ENCODE results near the gene EGFL7. TPM values are rescaled to one million over a fixed set of nuclear protein-coding genes. Genes with fewer than 3 reads are reported as not detected.

EGFL7 gene
- total RNA-seq, 1 experiment from 2014 or later: 38.0 TPM

DNA sequence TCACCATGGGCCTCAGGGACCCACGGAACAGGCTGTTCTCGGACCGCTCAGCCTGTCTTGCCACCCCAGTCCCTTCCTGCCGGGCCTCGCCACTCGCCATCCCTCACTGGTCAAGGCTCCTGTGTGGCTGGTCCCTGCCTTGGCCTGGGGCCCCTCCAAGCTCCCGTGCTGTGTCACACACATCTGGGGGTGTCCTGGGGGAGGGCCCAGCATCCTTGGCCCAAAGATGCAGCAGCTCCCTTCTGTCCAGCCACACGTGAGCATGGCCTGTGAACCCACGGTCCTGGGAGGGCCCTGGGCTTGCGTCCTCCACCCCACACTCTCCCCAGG, 425 bp upstream of the EGFL7 start:
- H2AK5ac ChIP-seq (ENCODE audit: insufficient read length, low read length): no peak overlapping the region
- no peak overlapping the region for H4K8ac ChIP-seq (replicated peaks; ENCODE audit: insufficient read length, low read depth, low read length)
- H3K4me2 ChIP-seq (ENCODE audit: insufficient read depth, insufficient read length, low read length): no peak overlapping the region
- no peak overlapping the region for H4K5ac ChIP-seq (ENCODE audit: insufficient read length, low read depth, low read length)
- no peak overlapping the region for H3K23ac ChIP-seq (ENCODE audit: insufficient read length, low read depth, low read length)
- H3K9ac ChIP-seq (ENCODE audit: extremely low read depth, insufficient read length, low read length): no peak overlapping the region
- H3K14ac ChIP-seq (ENCODE audit: insufficient read depth, low read length): no peak overlapping the region
- no peak overlapping the region for H3K18ac ChIP-seq (ENCODE audit: insufficient read length, low read depth, low read length)
- H2AFZ ChIP-seq (ENCODE audit: low read length): no peak overlapping the region
- H3K4me1 ChIP-seq (ENCODE audit: insufficient read depth, low read length): no peaks in the 10 kb centered on the region
- H3K27me3 ChIP-seq (ENCODE audit: insufficient read depth, low read length): no peaks in the 10 kb centered on the region
- Mint-ChIP-seq H3K27ac (no peak overlapping the region), H3K4me1 (peaks cover 2 to 4% of the 10 kb centered on the region in 2 experiments; a peak in 2 of 4 replicates), H3K27me3 (ENCODE audit: low read depth) (peaks cover 12% of the 10 kb centered on the region), H3K4me3 (no peak overlapping the region), H3K9me3 (no peaks in the 10 kb centered on the region), H3K36me3 (ENCODE audit: insufficient read depth in 1 of 3, low read depth in 3 of 3) (no peaks in the 10 kb centered on the region)
- TF ChIP-seq, protein P1, sequence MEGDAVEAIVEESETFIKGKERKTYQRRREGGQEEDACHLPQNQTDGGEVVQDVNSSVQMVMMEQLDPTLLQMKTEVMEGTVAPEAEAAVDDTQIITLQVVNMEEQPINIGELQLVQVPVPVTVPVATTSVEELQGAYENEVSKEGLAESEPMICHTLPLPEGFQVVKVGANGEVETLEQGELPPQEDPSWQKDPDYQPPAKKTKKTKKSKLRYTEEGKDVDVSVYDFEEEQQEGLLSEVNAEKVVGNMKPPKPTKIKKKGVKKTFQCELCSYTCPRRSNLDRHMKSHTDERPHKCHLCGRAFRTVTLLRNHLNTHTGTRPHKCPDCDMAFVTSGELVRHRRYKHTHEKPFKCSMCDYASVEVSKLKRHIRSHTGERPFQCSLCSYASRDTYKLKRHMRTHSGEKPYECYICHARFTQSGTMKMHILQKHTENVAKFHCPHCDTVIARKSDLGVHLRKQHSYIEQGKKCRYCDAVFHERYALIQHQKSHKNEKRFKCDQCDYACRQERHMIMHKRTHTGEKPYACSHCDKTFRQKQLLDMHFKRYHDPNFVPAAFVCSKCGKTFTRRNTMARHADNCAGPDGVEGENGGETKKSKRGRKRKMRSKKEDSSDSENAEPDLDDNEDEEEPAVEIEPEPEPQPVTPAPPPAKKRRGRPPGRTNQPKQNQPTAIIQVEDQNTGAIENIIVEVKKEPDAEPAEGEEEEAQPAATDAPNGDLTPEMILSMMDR (conservative IDR thresholded peaks at IDR 0.05): no peak
- no peak overlapping the region for H3K4ac ChIP-seq (ENCODE audit: low read depth, low read length)
- no peaks in the 10 kb centered on the region for H3K79me2 ChIP-seq (ENCODE audit: insufficient read depth, low read length)
- H3K56ac ChIP-seq (ENCODE audit: insufficient read length, low read depth, low read length): no peak overlapping the region
- no peak for DNase-seq
- H3K27ac ChIP-seq (ENCODE audit: insufficient read length, low read depth, low read length): no peak overlapping the region
- H2BK12ac ChIP-seq (ENCODE audit: insufficient read length, low read depth, low read length): no peak overlapping the region
- no CpG with 5 or more reads among the region's 10 CpGs for WGBS (ENCODE audit: extremely low coverage, insufficient read length, low lambda C conversion rate)
- H2BK120ac ChIP-seq (ENCODE audit: low read depth, low read length, poor library complexity, severe bottlenecking): no peak overlapping the region
- no peak overlapping the region for H3T11ph ChIP-seq (ENCODE audit: low read length)
- H2BK5ac ChIP-seq (ENCODE audit: insufficient read length, low read length): no peak overlapping the region
- H3K23me2 ChIP-seq (ENCODE audit: insufficient read length, low read depth, low read length, poor library complexity, severe bottlenecking): no peaks in the 10 kb centered on the region
- no peaks in the 10 kb centered on the region for H3K79me1 ChIP-seq (ENCODE audit: insufficient read depth, low read depth, low read length, poor library complexity, severe bottlenecking)
- no peak overlapping the region for H2BK15ac ChIP-seq (ENCODE audit: low read depth, low read length)
- H4K91ac ChIP-seq (ENCODE audit: insufficient read length, low read depth, low read length): no peak overlapping the region
- no peaks in the 10 kb centered on the region for H3K9me3 ChIP-seq (ENCODE audit: control insufficient read depth, low read depth, low read length)
- no peak overlapping the region for H2BK20ac ChIP-seq (ENCODE audit: low read depth, low read length, poor library complexity, severe bottlenecking)
- no peaks in the 10 kb centered on the region for H4K20me1 ChIP-seq (ENCODE audit: control insufficient read depth, insufficient read depth, insufficient read length)

All from H9 (cell line).